ENCODE results near the gene ST3GAL6.

Gene ST3GAL6

DNA sequence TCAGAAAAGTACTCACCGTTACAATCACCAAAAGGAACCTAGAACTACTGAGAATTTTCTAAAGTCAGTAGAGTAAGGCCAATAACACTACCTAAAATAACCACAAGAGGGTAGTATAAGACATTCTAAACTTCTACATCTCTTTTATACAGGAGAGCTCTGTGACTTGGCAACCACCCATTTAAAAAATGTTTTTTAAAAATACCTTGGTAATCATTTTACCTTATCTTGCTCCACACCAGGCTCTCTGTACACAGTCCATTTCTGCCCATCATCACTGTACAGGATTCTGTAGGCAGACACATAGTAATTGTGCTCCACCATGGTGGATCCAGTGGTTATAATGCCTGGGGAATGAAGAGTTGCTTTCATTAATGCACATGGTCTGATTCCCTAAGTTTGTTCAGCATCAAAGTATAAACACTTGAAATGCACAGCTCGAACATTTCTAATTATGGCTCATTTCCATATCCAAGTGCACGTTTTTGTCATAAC, 54.5 kb downstream of the ST3GAL6 start:
- peak; percentile 46 for DNase-seq (ENCODE audit: low spot score)
- in situ Hi-C loops (cut with MboI; ENCODE audit: low sequenced_read_pairs, unreplicated experiment): loop anchor here (25.0 kb wide), 3 partner anchors 345 to 780 kb away; partner anchors contain the start of gene GABRR3
- TF ChIP-seq, protein P1, sequence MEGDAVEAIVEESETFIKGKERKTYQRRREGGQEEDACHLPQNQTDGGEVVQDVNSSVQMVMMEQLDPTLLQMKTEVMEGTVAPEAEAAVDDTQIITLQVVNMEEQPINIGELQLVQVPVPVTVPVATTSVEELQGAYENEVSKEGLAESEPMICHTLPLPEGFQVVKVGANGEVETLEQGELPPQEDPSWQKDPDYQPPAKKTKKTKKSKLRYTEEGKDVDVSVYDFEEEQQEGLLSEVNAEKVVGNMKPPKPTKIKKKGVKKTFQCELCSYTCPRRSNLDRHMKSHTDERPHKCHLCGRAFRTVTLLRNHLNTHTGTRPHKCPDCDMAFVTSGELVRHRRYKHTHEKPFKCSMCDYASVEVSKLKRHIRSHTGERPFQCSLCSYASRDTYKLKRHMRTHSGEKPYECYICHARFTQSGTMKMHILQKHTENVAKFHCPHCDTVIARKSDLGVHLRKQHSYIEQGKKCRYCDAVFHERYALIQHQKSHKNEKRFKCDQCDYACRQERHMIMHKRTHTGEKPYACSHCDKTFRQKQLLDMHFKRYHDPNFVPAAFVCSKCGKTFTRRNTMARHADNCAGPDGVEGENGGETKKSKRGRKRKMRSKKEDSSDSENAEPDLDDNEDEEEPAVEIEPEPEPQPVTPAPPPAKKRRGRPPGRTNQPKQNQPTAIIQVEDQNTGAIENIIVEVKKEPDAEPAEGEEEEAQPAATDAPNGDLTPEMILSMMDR (IDR thresholded peaks at IDR 0.05; ENCODE audit: borderline replicate concordance, control extremely low read depth, extremely low read depth, insufficient read depth, missing control alignments): peak; percentile 34

DNA sequence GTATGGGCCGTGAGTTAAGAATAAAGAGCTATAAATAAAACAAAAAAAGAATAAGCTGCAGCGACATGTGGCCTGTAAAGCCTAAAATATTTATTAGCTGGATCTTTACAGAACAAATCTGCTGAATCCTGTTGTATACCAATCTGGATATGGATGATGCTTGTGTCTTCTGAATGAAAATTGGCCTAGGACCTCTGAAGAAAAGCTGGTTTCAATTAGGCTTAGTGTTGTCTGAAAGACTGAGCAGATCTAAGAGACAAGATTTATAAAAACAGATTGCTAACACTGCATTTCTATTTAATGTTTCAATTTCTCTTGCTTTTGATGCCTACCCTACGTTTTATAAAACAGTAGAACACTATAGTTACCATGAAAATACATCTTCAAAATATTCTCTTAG, 57.9 kb downstream of the ST3GAL6 start:
- TF ChIP-seq, protein P1 (IDR thresholded peaks at IDR 0.05; ENCODE audit: borderline replicate concordance, control extremely low read depth, extremely low read depth, insufficient read depth, missing control alignments): no peak
- in situ Hi-C loops (cut with MboI; ENCODE audit: low sequenced_read_pairs, unreplicated experiment): loop anchor here (25.0 kb wide), 3 partner anchors 341 to 784 kb away; partner anchors contain the start of gene GABRR3
- no peak for DNase-seq (ENCODE audit: low spot score)

DNA sequence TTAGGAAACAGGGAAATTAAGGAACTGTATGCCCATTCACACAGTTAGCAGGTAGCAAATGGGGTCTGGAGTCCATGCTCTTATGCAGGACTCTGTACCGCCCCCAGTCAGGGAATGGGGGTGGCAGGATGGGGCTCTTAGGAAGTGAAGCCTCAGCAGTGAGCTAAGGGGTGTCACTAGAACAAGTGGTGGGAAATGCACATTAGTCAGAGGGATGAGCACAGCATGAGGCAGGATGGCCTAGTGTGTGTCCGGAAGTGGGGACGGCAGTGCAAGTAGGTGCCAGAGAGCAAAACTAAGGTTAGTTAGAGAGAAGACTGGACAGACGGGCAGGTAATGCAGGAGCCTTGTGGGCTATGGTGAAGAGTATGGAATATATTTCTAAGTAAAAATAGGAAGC, 60.7 kb downstream of the ST3GAL6 start:
- in situ Hi-C loops (cut with MboI; ENCODE audit: low sequenced_read_pairs, unreplicated experiment): loop anchor here (25.0 kb wide), 3 partner anchors 339 to 786 kb away; partner anchors contain the start of gene GABRR3
- TF ChIP-seq, protein P1 (IDR thresholded peaks at IDR 0.05; ENCODE audit: borderline replicate concordance, control extremely low read depth, extremely low read depth, insufficient read depth, missing control alignments): no peak
- no peak for DNase-seq (ENCODE audit: low spot score)

DNA sequence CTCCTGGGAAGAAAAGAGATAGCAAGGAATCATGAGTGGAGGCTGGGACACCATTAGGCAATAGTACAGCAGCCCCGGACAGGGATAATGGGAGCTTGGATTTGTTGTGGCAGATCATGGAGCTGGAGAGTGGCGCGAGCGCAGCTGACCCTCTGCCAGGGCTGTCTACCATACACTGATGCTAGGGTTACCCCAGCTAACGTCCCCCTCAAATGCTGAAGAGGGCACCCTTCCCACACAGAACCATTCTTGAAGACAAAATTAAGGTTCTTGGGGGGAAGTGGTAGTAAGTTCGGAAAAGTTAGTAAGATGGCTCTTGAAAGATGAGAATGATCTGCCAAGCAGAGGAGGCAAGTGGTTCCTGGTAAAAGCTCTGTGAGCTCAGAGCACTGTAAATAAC, 61.1 kb downstream of the ST3GAL6 start:
- in situ Hi-C loops (cut with MboI; ENCODE audit: low sequenced_read_pairs, unreplicated experiment): loop anchor here (25.0 kb wide), 3 partner anchors 338 to 787 kb away; partner anchors contain the start of gene GABRR3
- no peak for DNase-seq (ENCODE audit: low spot score)
- TF ChIP-seq, protein P1 (IDR thresholded peaks at IDR 0.05; ENCODE audit: borderline replicate concordance, control extremely low read depth, extremely low read depth, insufficient read depth, missing control alignments): no peak

DNA sequence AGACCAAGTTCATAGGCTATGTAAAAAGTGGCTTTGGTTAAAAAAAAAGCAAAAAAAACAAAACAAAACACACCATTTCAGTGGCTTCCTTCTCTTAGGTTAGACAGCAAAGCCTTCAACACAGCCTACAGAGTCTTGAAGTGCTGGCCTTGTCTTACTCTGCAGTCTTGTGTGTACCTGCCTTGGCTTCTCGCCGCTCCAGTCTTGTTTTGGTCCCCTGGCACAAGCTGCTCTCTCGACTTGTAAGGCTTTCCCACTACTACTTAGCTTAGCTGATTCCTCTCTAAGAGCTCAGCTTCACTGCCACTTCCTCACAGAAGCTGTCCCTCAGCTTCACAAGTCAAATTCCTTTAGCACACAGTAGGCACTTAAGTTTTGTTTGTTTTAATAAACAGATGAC, 63.0 kb downstream of the ST3GAL6 start:
- TF ChIP-seq, protein P1 (IDR thresholded peaks at IDR 0.05; ENCODE audit: borderline replicate concordance, control extremely low read depth, extremely low read depth, insufficient read depth, missing control alignments): no peak
- in situ Hi-C loops (cut with MboI; ENCODE audit: low sequenced_read_pairs, unreplicated experiment): no loop called here
- no peak for DNase-seq (ENCODE audit: low spot score)

DNA sequence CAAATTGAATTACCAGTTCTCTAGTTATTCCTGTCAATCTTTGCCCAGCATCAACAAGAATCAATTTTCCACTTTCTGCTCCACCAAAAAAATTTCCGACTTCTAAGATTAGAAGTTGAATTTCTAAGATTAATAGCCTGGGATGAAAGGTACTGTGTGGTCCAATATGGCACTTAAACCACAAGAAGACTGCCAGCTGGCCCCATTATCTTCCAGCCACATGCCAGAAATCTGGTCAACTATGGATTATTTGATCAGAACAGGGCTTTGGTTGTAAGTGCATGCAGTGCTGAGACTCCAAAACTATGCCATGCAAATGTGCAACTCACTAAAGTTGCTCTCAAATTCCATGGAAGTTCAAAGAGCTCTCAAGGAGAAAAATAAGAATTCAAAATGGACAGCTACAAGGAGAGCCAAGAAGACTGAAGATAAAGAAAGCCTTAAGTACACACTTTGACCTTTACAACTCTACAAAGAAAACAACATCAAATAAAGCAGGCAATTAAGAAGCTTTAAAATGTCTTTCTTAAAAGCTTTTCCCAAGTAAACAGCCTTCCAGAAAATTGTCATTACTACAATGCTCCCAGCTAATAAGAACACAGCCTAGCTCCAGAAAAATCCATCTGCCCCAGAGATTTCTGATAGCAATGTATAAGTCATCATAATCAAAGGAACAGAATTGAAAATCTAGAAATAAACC, 64.2 kb downstream of the ST3GAL6 start:
- no peak for DNase-seq (ENCODE audit: low spot score)

More for the DNA sequence above, 64.2 kb downstream of the ST3GAL6 start:
- TF ChIP-seq, protein P1 (IDR thresholded peaks at IDR 0.05; ENCODE audit: borderline replicate concordance, control extremely low read depth, extremely low read depth, insufficient read depth, missing control alignments): no peak
- in situ Hi-C loops (cut with MboI; ENCODE audit: low sequenced_read_pairs, unreplicated experiment): no loop called here

Measured in GM13976 (cell line).